H9 (cell line): ENCODE results near the gene ZNF616. TPM values are rescaled to one million over a fixed set of nuclear protein-coding genes. Genes with fewer than 3 reads are reported as not detected.

ENCODE experiments used
- DNase-seq: peaks from one replicate; pipeline ENCODE4 v3.0.0-alpha.2; 2017
- H2AFZ ChIP-seq: one replicate; pipeline ENCODE4 v1.6.1; 2013; ENCODE audit warnings: mild to moderate bottlenecking, low read length, control low read depth, moderate library complexity
- H2AK5ac ChIP-seq: 2 replicates; pipeline ENCODE4 v1.6.1; 2013; ENCODE audit warnings: low read length, control low read depth, mixed read lengths; ENCODE audit not compliant: insufficient read length
- H2BK120ac ChIP-seq: one replicate; pipeline ENCODE4 v1.6.1; 2013; ENCODE audit warnings: low read depth, mild to moderate bottlenecking, low read length, control low read depth, inconsistent platforms; ENCODE audit not compliant: poor library complexity, severe bottlenecking
- H2BK12ac ChIP-seq: 2 replicates; pipeline ENCODE4 v1.6.1; 2013; ENCODE audit warnings: low read length, control low read depth, mixed read lengths, low read depth; ENCODE audit not compliant: insufficient read length
- H2BK15ac ChIP-seq: 2 replicates; pipeline ENCODE4 v1.6.1; 2013; ENCODE audit warnings: low read depth, low read length, control low read depth
- H2BK20ac ChIP-seq: one replicate; pipeline ENCODE4 v1.6.1; 2013; ENCODE audit warnings: low read depth, mild to moderate bottlenecking, low read length, control low read depth, inconsistent platforms; ENCODE audit not compliant: poor library complexity, severe bottlenecking
- H2BK5ac ChIP-seq: 2 replicates; pipeline ENCODE4 v1.6.1; 2013; ENCODE audit warnings: low read length, control low read depth, mixed read lengths; ENCODE audit not compliant: insufficient read length
- H3K14ac ChIP-seq: 2 replicates; pipeline ENCODE4 v1.6.1; 2013; ENCODE audit warnings: low read length, control low read depth; ENCODE audit not compliant: insufficient read depth
- H3K18ac ChIP-seq: 2 replicates; pipeline ENCODE4 v1.6.1; 2013; ENCODE audit warnings: low read depth, mild to moderate bottlenecking, mixed read lengths, low read length, control low read depth; ENCODE audit not compliant: insufficient read length
- H3K23ac ChIP-seq: 2 replicates; pipeline ENCODE4 v1.6.1; 2013; ENCODE audit warnings: low read length, control low read depth, mixed read lengths, low read depth; ENCODE audit not compliant: insufficient read length
- H3K23me2 ChIP-seq: 2 replicates; pipeline ENCODE4 v1.6.1; 2013; ENCODE audit warnings: low read depth, mild to moderate bottlenecking, mixed read lengths, low read length, control low read depth; ENCODE audit not compliant: insufficient read length, poor library complexity, severe bottlenecking
- H3K27ac ChIP-seq: 2 replicates; pipeline ENCODE4 v1.5.1; 2013; ENCODE audit warnings: low read length, control low read depth, mixed read lengths, low read depth; ENCODE audit not compliant: insufficient read length
- H3K27me3 ChIP-seq: 2 replicates; pipeline ENCODE4 v1.6.1; 2013; ENCODE audit warnings: low read length, control low read depth, inconsistent platforms; ENCODE audit not compliant: insufficient read depth
- H3K4ac ChIP-seq: 2 replicates; pipeline ENCODE4 v1.6.1; 2013; ENCODE audit warnings: low read depth, mild to moderate bottlenecking, control low read depth, inconsistent platforms, low read length, moderate library complexity
- H3K4me1 ChIP-seq: 2 replicates; pipeline ENCODE4 v1.6.1; 2013; ENCODE audit warnings: low read length, control low read depth, inconsistent platforms; ENCODE audit not compliant: insufficient read depth
- H3K4me2 ChIP-seq: 2 replicates; pipeline ENCODE4 v1.6.1; 2013; ENCODE audit warnings: low read length, control low read depth, mixed read lengths; ENCODE audit not compliant: insufficient read length, insufficient read depth
- H3K56ac ChIP-seq: 2 replicates; pipeline ENCODE4 v1.6.1; 2013; ENCODE audit warnings: low read depth, mild to moderate bottlenecking, mixed read lengths, low read length, control low read depth; ENCODE audit not compliant: insufficient read length
- H3K79me1 ChIP-seq: 2 replicates; pipeline ENCODE4 v1.6.1; 2013; ENCODE audit warnings: low read depth, mild to moderate bottlenecking, moderate library complexity, low read length, control low read depth, inconsistent platforms; ENCODE audit not compliant: insufficient read depth, poor library complexity, severe bottlenecking
- H3K79me2 ChIP-seq: 2 replicates; pipeline ENCODE4 v1.6.1; 2013; ENCODE audit warnings: low read length, control low read depth, inconsistent platforms; ENCODE audit not compliant: insufficient read depth
- H3K9ac ChIP-seq: 2 replicates; pipeline ENCODE4 v1.6.1; 2013; ENCODE audit warnings: low read length, control low read depth, mixed read lengths; ENCODE audit not compliant: insufficient read length; ENCODE audit errors: extremely low read depth
- H3K9me3 ChIP-seq: one replicate; pipeline ENCODE4 v1.6.1; 2013; ENCODE audit warnings: low read depth, low read length, inconsistent platforms; ENCODE audit not compliant: control insufficient read depth
- H3T11ph ChIP-seq: one replicate; pipeline ENCODE4 v1.6.1; 2013; ENCODE audit warnings: mild to moderate bottlenecking, low read length, control low read depth, inconsistent platforms
- H4K20me1 ChIP-seq: one replicate; pipeline ENCODE4 v1.6.1; 2013; ENCODE audit not compliant: control insufficient read depth, insufficient read length, insufficient read depth
- H4K5ac ChIP-seq: 2 replicates; pipeline ENCODE4 v1.6.1; 2013; ENCODE audit warnings: low read depth, mild to moderate bottlenecking, mixed read lengths, low read length, control low read depth; ENCODE audit not compliant: insufficient read length
- H4K8ac ChIP-seq: replicated peaks from 2 replicates; pipeline ENCODE4 v1.6.1; 2013; ENCODE audit warnings: low read length, control low read depth, mixed read lengths, low read depth; ENCODE audit not compliant: insufficient read length
- H4K91ac ChIP-seq: 2 replicates; pipeline ENCODE4 v1.6.1; 2013; ENCODE audit warnings: low read depth, mild to moderate bottlenecking, moderate library complexity, mixed read lengths, low read length, control low read depth; ENCODE audit not compliant: insufficient read length
- H3K27ac Mint-ChIP-seq, 3 experiments: 2 replicates in 2 of 3; 3 replicates in 1 of 3; pipeline ENCODE4 v1.8.0; 2020 to 2021; ENCODE audit warnings: mixed read lengths in 3 of 3, mild to moderate bottlenecking in 1 of 3, moderate library complexity in 1 of 3
- H3K27me3 Mint-ChIP-seq: 2 replicates; pipeline ENCODE4 v1.8.0; 2021; ENCODE audit warnings: low read depth, mild to moderate bottlenecking, moderate library complexity, mixed read lengths
- H3K36me3 Mint-ChIP-seq, 3 experiments: 2 replicates in 2 of 3; 3 replicates in 1 of 3; pipeline ENCODE4 v1.8.0; 2020 to 2021; ENCODE audit warnings: low read depth in 3 of 3, mixed read lengths in 3 of 3; ENCODE audit not compliant: insufficient read depth in 1 of 3
- H3K4me1 Mint-ChIP-seq, 2 experiments: 2 replicates each; pipeline ENCODE4 v1.8.0; 2020; ENCODE audit warnings: mixed read lengths in 2 of 2
- H3K4me3 Mint-ChIP-seq, 2 experiments: 2 replicates in 1 of 2; 3 replicates in 1 of 2; pipeline ENCODE4 v1.8.0; 2020 to 2021; ENCODE audit warnings: mild to moderate bottlenecking in 2 of 2, mixed read lengths in 2 of 2, moderate library complexity in 1 of 2
- H3K9me3 Mint-ChIP-seq, 2 experiments: 2 replicates in 1 of 2; 3 replicates in 1 of 2; pipeline ENCODE4 v1.8.0; 2020; ENCODE audit warnings: mild to moderate bottlenecking in 2 of 2, mixed read lengths in 2 of 2, moderate library complexity in 1 of 2
- CTCF ChIP-seq: fragments of 200-600 bp; sonication (generic); conservative IDR thresholded peaks from 3 replicates; pipeline ENCODE4 v1.8.0; 2021; ENCODE audit warnings: antibody characterized with exemption, mild to moderate bottlenecking
- WGBS: extraction: QIAGEN DNeasy Blood & Tissue Kit; methylation state at CpG from one replicate; pipeline ENCODE4 v1.1.7; 2013; ENCODE audit warnings: missing lambda C conversion rate, low lambda C conversion rate, mixed read lengths; ENCODE audit not compliant: insufficient read length; ENCODE audit errors: extremely low coverage; 5-methylcytosine and 5-hydroxymethylcytosine counted together
- total RNA-seq: library from RNA; stranded (reverse); gene quantifications from 2 replicates; pipeline ENCODE4 v1.2.1, GENCODE V29; 2021

The ZNF616 gene
- total RNA-seq, 1 experiment from 2014 or later, result 32.0 TPM

- Mint-ChIP-seq H3K36me3 (peaks cover 18 to 30% (median 20%) of the 10 kb centered on the region in 3 experiments), H3K4me1 (peaks cover 26 to 27% of the 10 kb centered on the region in 2 experiments), H3K4me3 (peak overlapping the region in 1 of 2 experiments; percentile 95; a peak in 2 of 5 replicates), H3K27me3 (peaks cover 8% of the 10 kb centered on the region), H3K27ac (no peak overlapping the region), H3K9me3 (peaks cover 8 to 9% of the 10 kb centered on the region in 2 experiments)
- Histone ChIP-seq H2AFZ (no peak overlapping the region), H2BK5ac (no peak overlapping the region), H4K20me1 (no peaks in the 10 kb centered on the region), H3K79me2 (no peaks in the 10 kb centered on the region; the same call in 1 of the 2 replicates), H3K23me2 (peaks cover 14% of the 10 kb centered on the region), H3K18ac (no peak overlapping the region), H3T11ph (no peak overlapping the region), H3K4me1 (peaks cover 2% of the 10 kb centered on the region; the same call in 1 of the 2 replicates), H3K27me3 (no peaks in the 10 kb centered on the region), H3K4me2 (no peak overlapping the region), H3K56ac (no peak overlapping the region), H3K4ac (no peak overlapping the region), H3K23ac (no peak overlapping the region), H3K79me1 (no peaks in the 10 kb centered on the region), H3K27ac (no peak overlapping the region), H2AK5ac (no peak overlapping the region), H3K9me3 (no peaks in the 10 kb centered on the region), H4K5ac (no peak overlapping the region), H2BK12ac (no peak overlapping the region), H2BK15ac (no peak overlapping the region), H3K14ac (no peak overlapping the region), H3K9ac (no peak overlapping the region), H2BK120ac (no peak overlapping the region), H2BK20ac (no peak overlapping the region), H4K91ac (no peak overlapping the region), H4K8ac (no peak overlapping the region)
- DNase-seq, result no peak
- no peak for TF ChIP-seq CTCF
- WGBS, result no CpG with 5 or more reads among the region's 1 CpG
Observed at GRCh38 chr19:52172347-52172746, 32.6 kb upstream of the ZNF616 start.
